ENCODE measurements around the gene MYADM.
"Not testable (repeated sequence)": the region's sequence is repeated elsewhere in the genome, so short reads cannot be mapped to it uniquely, and the experiment has no call there.

Gene MYADM, protein sequence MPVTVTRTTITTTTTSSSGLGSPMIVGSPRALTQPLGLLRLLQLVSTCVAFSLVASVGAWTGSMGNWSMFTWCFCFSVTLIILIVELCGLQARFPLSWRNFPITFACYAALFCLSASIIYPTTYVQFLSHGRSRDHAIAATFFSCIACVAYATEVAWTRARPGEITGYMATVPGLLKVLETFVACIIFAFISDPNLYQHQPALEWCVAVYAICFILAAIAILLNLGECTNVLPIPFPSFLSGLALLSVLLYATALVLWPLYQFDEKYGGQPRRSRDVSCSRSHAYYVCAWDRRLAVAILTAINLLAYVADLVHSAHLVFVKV

DNA sequence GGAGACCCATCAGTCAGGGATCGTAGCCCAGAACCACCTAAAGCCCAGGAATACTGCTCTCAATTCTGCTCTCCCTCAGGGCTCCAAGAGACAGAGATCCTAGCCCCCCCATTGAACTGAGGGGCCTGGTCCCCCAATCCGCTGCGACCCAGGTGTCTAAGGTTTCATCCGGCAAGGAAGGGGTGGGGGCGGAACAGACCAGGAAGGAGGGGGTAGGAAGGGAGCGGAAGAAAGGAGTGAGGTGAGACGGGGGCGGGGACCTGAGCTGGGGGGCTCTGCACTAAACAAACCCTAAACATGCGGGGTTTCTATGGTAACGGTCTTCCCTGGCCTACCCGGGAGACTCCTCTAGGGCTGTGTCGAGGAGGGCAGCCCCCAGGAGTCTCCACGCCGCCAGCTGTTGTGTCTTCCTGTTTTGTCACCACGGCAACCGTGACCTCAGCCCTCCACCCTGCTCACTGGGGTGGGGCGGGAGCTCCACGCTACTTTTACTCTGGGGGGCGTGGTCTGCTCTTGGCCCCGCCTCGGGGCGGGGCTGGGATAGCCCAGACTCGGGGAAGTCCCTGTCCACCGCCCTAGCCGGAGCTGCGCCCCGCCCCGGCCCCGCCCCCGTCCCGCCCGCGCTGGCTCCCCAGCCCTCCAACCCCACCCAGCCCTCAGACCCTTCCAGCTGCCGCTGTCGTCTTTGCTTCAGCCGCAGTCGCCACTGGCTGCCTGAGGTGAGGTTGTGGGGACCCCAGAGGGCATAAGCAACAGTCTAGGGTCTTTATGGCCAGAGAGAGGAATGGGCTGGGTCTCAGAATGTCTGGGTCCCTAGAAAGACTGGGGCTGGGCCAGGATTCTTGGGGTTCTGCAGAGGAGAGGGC lies at the start of gene MYADM:
Gene MYADM, plus strand, starts transcription at position 659 of the 866 bp plus-strand sequence. CDS start 5,647 bp downstream, outside the sequence.
- peak; percentile 57 for DNase-seq

DNA sequence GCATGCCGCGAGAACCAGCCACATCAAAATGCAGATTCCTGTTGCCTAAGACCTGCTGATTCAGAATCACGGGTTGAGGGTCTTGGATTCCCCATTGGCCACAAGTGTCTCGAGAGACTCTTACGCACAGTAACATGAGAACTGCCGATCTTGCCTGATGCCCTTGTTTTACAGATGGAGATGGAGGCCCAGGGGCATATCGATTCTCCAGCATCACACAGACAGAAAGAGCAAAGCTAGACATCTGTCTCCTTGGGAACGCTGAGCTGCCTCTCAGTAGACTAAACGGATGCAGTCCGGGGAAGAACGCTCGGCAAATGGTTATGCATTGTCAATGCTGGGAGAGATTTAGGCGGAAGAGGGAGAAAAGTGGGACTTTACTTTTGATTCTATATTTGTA lies 48.9 kb upstream of the MYADM start:
- peak; percentile 28 for DNase-seq

DNA sequence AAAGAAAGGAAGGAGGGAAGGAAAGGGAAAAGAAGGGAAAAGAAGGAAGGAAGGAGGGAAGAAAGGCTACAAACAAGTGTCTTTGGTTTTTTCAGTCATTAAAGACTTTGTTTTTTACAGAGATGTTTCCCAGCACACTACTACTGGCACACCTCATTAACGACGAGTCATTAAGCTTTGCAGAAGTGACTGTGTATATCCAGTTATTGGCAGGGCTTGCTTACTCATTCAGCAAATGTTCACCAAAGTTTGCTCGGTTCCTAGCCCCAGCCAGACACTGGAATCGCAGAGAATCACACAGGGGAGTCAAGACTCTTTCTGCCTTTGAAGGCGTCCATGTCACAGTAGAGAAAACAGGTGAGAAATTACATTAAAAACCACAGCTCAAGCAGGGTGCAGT lies 47.8 kb upstream of the MYADM start:
- no peak for DNase-seq

DNA sequence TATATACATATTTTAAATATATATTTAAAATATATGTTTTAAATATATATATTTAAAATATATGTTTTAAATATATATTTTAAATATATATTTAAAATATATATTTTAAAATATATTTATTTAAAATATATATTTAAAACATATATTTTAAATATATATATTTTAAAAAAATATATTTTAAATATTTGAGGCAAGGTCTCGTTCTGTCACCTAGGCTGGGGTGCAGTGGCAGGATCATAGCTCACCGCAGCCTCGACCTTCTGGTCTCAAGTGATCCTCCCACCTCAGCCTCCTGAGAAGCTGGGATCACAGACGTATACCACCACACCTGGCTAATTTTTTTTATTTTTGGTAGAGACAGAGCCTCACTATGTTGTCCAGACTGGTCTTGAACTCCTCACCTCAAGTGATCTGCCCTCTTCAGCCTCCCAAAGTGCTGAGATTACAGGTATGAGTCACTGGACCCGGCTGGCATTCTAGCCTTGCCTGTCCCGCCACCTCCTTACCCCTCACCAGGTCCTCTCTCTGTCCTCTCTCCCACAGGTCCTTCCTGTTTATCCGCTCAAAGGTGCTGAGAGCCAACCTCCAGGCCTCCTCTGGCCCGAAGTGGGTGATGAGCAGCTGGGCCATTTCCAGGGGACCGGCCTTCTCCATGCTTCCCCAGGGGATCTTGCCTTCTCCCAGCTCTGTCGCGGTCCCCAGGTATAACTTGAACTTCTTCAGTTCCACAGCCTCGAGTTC lies 44.1 kb upstream of the MYADM start:
- no peak for DNase-seq

DNA sequence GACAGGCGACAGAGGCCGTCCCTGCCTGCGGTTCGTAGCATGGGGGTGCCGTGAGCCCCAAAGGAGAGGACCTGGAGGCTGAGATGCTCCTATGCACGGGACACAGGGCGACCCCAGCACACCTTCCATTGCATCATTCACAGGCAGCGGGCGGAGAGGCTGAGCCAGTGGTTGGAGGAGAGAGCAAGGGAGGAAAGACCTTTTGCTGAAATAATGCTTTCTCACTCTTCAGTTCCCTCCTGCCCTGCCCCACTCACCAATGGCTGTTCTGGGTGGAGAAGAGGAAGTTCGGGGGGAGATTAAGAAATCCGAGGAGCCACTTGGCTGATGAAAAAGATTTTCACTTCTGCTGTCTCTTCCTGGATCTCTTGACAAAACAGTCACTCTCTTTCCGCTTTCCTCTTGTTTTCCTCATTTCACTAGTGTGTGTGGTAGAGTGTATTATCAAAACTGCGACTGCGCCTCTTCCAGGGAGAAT lies 43.5 kb upstream of the MYADM start, which contains the start of gene NLRP12:
Gene NLRP12, minus strand, starts transcription at position 181 of the 478 bp plus-strand sequence. Its CDS starts 140 bp downstream, at position 41.
- no peak for DNase-seq

DNA sequence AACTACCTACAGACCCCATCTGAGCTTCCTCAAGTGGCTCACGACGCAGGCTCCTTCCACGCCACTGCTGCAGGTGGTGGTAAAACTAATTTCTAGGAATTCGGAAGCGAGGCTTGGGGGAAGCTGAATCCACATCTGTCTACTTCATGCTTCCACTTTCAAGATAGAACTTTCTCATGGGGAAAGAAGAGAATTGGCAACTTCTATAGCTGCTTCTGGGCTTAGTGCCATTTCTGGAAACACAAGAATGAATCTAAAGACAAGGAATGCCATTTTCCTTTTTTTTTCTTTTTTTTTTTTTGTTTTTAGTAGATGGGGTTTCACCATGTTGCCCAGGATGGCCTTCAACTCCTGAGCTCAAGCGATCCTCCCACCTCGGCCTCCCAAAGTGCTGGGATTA lies 40.8 kb upstream of the MYADM start:
- no peak for DNase-seq

DNA sequence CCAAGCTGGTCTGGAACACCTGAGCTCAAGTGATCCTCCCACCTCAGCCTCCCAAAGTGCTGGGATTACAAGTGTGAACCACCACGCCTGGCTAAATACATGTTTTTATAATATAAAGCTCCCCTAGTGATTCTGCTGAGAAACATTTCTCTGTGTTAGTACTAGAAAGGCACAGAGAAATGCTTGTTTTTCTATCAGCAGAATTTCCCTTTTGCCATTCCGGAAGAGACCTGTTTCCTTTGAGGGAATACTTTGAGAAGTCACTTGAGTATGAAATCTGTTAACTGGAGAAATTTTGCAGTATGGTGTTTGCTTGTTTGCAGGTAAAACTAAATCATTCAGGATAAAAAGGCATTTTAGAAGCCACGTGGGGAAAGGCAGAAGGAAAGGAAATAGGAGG lies 39.2 kb upstream of the MYADM start:
- DNase-seq, result no peak

DNA sequence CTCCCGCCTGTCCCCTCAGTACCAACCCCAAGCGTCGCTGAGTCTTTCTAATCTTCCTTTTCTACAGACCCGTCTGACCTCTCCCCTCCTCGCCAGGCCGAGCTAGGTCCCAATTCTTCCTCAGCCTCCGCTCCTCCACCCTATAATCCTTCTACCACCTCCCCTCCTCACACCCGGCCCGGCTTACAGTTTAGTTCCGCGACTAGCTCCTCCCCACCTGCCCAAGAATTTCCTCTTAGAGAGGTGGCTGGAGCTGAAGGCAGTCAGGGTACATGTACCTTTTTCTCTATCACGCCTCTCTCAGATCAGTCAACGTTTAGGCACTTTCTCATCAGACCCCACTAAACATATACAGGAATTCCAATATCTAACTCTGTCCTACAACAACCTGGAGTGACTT lies 34.8 kb upstream of the MYADM start:
- DNase-seq, result not testable (repeated sequence)

DNA sequence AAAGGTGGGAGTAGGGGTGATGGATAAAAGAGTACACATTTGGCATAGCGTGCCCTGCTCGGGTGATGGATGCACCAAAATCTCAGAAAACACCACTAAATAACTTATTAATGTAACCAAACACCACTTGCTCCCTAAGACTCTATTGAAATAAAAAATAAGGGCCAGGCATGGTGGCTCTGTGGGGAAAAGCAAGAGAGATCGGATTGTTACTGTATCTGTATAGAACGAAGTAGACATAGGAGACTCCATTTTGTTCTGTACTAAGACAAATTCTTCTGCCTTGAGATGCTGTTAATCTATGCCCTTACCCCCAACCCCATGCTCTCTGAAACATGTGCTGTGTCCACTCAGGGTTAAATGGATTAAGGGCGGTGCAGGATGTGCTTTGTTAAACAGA lies 29.2 kb upstream of the MYADM start:
- not testable (repeated sequence) for DNase-seq

DNA sequence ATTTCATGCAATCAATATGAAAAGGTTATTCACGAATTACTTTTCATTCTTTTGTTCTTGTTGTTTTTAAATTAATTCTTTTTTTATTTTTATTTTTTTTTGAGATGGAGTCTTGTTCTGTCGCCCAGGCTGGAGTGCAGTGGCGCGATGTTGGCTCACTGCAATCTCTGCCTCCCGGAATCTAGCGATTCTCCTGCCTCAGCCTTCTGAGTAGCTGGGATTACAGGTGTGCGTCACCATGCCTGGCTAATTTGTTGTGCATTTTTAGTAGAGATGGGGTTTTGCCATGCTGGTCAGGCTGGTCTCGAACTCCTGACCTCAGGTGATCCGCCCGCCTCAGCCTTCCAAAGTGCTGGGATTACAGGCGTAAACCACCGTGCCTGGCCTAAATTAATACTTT lies 27.4 kb upstream of the MYADM start:
- DNase-seq, result not testable (repeated sequence)

DNA sequence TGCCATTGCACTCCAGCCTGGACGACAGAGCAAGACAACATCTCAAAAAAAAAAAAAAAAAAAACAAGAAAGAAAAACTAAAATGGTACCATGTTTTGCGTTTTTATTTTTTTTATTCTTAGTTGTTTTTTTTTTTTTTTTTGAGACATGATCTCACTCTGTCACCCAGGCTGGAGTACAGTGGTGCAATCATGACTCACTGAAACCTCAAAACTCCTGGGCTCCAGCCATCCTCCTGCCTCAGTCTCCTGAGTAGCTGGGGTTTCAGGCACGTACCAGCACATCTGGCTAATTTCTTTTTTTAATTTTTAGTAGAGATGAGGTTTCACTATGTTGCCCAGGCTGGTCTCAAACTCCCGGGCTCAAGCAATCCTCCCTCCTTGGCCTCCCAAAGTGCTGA lies 26.8 kb upstream of the MYADM start:
- not testable (repeated sequence) for DNase-seq

DNA sequence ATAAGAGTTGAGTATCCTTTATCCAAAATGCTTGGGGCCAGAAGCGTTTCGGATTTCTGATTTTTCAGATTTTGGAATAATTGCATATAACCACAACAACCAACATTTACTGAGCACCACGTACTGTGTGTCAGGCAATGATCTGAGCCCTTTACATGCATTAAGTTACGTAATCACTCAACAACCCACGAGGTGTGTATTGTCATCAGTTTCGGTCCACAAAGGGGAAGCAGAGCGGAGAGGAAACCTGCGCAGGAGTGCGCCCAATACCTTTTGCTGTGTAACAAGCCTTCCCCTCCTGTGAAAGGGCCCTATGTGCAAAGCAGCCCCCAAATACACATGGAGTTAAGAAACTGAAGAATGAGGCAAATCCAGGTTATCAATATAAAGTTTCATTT lies 22.8 kb upstream of the MYADM start:
- no peak for DNase-seq

DNA sequence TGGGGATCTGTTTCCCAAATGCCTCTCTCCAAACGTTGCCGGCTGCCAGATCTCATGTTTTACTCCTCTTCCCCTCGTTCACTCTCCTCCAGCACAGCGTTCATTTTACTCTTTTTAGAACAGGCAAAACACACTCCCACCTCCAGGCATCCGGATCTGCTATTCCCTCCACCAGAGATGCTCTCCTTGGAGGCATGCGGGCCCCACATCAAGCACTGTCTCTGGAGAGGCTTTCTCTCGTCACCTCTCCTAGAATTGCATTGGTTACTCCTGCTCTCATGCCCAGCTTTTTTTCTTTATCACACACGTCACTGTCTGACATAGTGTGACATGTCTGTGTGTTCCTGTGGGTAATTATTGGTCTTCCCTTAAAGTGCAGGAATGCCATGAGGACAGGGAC lies 20.1 kb upstream of the MYADM start:
- DNase-seq, result no peak

DNA sequence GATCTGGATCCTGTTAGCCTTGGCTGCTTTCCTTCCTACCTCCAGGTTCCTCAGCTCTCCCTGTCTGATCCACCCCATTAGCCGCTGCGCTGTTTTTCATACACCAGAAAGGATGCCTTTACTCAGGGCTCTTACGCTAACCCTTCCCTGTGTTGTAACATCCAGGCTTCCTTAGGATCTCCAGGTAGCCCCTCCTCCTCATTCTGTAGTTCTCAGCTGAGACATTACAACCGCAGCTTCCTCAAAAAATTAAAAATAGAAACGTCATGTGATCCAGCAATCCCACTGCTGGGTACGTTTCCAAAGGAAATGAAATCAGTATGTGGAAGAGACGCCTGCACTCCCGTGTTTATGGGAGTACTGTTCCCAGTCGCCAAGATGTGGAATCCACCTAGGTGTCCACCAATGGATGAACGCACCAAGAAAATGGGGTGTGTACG lies 18.4 kb upstream of the MYADM start:
- no peak for DNase-seq

DNA sequence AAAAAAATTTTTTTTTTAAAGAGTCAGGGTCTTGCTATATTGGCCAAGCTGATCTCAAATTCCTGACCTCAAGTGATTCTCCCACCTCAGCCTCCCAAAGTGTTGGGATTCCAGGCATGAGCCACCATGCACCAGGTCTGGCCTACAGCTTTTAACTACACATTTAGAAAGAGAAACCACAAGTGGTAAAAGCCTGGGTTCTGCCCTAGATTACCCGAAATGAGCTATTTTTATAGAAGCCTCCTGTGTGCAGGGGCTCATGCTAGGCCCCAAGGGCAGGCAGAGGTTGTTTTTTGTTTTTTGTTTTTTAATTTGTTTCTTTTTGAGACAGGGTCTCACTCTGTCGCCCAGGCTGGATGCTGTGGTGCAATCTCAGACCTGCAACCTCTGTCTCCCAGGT lies 14.0 kb upstream of the MYADM start:
- no peak for DNase-seq

DNA sequence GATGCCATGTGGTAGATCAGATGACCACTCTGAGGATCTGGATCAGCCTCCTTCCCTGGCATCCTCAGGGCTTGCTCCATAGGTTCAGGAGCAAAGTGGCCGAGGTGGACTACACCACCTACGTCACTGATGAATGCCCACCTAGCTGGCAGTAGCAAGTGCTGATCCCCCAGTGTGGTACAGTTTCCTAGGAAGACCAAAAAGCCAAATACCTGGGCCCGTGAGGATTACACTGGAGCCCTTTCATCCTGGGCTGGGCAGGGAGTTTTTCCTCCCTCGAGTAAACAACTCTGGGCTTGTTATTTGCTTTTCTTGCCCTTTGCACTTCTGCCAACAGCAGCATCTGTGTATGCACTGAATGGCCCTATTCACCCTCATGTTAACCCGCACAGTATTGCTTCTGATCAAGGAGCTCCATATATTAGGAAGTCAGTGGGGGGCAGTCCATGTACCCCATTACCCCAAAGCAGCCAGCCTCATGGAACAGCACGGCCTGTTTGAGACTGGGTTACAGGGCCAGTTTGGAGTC lies 3.3 kb upstream of the MYADM start:
- DNase-seq, result no peak

DNA sequence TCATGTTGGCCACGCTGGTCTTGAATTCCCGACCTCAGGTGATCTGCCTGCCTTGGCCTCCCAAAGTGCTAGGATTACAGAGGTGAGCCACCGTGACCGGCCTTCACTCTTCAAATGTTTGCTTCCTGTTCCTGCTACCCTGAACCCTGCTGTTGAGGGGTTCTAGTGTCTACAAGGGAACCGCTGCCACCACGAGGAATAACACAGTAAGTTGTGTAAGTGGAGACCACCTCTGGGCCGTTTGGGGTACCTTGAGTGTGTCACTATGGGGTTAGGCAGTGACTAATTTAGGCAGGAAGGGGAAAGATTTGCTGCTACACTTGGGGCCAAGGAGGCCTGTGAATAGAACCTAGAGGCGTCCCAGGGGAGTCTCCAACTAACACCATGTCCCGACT lies 2.2 kb upstream of the MYADM start:
- DNase-seq, result no peak

DNA sequence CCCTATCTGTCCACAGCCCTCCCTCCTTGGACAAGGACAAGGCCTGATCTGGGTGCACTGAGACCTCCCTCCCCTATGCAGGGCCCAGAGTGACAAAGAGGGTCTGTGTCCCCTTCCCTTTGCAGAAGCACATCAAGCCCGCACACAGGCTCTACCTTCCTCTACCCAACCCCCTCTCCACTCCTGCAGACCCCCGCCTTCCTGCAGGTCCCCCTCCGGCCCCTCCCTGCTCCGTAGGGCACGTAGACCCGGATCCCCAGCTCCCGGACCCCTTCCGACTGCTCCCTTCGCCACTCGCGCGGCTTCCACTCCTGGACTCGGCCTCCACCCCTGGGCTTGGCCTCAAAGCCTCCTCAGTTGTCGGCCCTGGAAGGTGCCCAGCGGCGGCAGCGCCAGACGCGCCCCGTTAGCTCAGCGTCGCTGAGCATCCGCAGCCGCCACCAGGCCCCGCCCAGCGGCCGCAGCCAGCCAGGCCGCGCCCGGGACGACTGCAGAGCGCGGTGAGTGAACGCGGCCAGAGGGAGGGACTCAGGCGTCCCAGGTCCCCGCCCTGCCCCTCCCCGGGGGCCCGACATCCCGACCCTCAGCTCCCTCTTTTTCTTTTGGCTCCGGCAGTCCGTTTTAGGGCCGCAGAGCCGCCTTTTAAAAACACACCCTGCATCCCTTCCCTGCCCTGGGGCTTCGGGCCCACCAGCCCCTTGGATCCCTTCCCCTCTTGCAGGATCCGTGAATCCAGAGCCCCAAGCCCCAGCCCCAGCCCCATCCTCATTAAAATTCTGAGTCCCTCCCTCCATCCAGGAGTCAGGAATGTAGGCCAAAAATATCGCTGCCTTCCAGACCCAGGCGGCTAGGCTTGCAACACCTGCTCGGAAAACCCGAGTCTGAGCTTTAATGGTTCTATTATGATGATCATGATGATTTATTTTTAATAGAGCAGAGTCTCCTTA lies 1.5 kb upstream of the MYADM start:
- no peak for DNase-seq

DNA sequence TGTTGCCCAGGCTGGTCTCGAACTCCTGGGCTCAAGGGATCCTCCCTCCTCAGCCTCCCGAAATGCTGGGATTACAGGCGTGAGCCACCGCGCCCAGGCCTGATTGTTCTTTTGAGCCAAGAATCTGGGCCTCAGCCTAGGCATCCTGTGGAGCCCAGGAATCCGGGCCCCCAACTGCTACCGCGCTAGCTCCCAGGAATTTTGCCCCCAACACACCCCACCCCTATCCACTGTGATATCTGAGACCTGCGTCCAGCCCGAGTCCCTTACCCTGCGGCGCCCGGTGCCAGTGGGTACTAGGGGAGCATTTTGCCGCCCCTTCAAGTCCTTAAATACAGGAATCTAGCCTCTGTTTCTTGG lies 838 bp upstream of the MYADM start:
- DNase-seq, result no peak

DNA sequence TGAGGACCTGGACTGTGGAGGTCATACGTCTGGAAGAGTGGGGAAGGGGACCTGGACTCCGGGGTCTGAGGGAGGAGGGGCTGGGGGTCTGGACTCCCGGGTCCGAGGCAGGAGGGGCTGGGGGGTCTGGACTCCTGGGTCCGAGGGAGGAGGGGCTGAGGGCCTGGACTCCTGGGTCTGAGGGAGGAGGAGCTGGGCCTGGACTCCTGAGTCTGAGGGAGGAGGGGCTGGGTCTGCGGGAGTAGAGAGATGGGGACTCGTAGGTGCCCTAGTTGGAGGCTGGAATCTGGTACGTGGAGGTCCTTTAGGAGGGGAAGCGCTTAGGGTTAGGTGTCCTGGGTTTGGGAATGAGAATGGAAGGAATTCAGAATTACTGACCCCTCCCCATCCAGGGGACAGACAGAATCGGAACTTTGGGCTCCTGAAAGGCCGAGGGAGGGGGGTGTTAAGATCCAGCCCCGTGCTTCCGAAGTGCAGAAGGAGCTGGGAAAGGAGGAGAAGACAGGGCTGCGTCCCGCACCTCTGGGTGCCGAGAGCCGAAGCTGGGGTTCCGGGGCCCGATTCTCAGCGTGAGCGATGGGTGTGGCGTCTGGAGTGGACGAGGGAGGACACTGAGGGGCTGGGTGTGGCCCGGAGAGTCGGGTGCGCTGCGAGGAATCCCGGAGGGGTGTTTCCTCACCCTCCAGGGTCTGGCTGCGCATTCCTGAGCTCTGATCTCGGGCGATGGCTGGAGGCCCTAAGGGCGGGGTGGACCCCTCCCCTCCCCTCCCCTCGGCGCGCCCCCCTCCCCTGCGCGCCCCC lies 608 bp downstream of the MYADM start:
- no peak for DNase-seq

Measured in NCI-H2171 (cell line).